Spleen (tissue), 7 donors: ENCODE data around the gene DTL.

Experiments used
- POLR2A ChIP-seq, 3 donors: fragments of 450-650 bp; IDR thresholded peaks; one replicate each; pipeline ENCODE4 v1.5.1; 2017; ENCODE audit warnings: antibody characterized with exemption in 3 of 3, mild to moderate bottlenecking in 1 of 3
- TF ChIP-seq, protein P1 (sequence below), 11 experiments: fragments of 200-600 bp in 7 of 11; fragments of 450-650 bp in 4 of 11; sonication (generic) in 4 of 11; IDR thresholded peaks in 8 of 11; conservative IDR thresholded peaks in 3 of 11; 1 replicate in 7 of 11; 2 replicates in 4 of 11; pipeline versions ENCODE4 v1.4.0 to v1.8.0; 2016 to 2021; ENCODE audit warnings: antibody characterized with exemption in 11 of 11, inconsistent platforms in 4 of 11, mild to moderate bottlenecking in 1 of 11
- donor health status: DM: no; HTN: no; CAD: no; lungs with moderate emphysema.
- donor health status: DM: no; HTN: no; CAD: no.
- donor health status: DM: no; HTN: no; CAD: no.

DNA sequence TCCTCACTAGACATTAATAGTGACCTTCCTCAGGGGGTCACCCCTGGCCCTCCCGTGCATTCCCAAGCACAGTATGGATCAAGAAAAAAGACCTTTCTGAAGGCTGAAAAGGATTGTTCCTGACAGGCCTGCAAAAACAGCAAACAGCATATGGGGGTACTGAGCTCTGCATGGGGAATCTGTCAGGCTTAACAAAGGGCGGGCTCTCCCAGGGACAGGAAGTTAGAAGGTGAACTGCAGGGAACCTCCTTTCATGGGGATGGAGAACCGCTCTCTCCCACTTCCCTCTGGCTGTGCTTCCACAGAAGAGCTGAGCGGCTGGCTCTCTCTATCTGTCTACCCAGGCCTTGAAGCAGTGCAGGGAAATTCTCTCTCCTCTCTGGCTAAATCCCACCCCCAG lies 91.7 kb downstream of the DTL start:
- TF ChIP-seq, protein P1, sequence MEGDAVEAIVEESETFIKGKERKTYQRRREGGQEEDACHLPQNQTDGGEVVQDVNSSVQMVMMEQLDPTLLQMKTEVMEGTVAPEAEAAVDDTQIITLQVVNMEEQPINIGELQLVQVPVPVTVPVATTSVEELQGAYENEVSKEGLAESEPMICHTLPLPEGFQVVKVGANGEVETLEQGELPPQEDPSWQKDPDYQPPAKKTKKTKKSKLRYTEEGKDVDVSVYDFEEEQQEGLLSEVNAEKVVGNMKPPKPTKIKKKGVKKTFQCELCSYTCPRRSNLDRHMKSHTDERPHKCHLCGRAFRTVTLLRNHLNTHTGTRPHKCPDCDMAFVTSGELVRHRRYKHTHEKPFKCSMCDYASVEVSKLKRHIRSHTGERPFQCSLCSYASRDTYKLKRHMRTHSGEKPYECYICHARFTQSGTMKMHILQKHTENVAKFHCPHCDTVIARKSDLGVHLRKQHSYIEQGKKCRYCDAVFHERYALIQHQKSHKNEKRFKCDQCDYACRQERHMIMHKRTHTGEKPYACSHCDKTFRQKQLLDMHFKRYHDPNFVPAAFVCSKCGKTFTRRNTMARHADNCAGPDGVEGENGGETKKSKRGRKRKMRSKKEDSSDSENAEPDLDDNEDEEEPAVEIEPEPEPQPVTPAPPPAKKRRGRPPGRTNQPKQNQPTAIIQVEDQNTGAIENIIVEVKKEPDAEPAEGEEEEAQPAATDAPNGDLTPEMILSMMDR (IDR thresholded peaks at IDR 0.05 in 8 of 11, conservative IDR thresholded peaks at IDR 0.05 in 3 of 11): no peak
- no peak for TF ChIP-seq POLR2A (IDR thresholded peaks at IDR 0.05)
